Sigmoid colon (tissue), 4 donors: ENCODE measurements around the gene SLC9A8.

Source experiments
- EP300 ChIP-seq, 4 donors: sonication (generic); formaldehyde crosslinking; IDR thresholded peaks; one replicate each; pipeline ENCODE4 v1.6.1; 2017; ENCODE audit warnings: antibody characterized with exemption in 4 of 4
- TF ChIP-seq, protein P1 (sequence below), 4 experiments: fragments of 450-650 bp in 3 of 4; fragments of 200-600 bp in 1 of 4; IDR thresholded peaks; one replicate each; pipeline ENCODE4 v1.5.1; 2016 to 2019; ENCODE audit warnings: antibody characterized with exemption in 4 of 4, mild to moderate bottlenecking in 3 of 4, moderate library complexity in 2 of 4

DNA sequence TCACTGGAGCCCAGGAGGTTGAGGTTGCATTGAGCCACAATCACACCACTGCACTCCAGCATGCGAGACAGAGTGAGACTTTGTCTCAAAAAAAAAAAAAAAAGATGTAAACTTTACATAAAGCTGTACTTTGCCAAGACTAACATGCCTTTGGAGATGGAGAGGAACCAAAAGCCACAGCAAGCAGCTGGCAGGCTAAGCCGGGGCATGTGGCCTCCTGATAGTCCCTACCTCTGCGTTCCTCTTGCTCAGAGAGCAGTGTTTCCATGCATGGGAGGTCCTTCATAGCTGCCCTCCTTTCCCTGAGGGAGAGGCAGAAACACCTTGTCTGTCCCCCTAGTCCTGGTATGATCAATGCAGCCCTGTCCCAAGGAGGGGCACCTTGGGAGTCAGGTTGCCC, 67.5 kb downstream of the SLC9A8 start:
- TF ChIP-seq, protein P1, sequence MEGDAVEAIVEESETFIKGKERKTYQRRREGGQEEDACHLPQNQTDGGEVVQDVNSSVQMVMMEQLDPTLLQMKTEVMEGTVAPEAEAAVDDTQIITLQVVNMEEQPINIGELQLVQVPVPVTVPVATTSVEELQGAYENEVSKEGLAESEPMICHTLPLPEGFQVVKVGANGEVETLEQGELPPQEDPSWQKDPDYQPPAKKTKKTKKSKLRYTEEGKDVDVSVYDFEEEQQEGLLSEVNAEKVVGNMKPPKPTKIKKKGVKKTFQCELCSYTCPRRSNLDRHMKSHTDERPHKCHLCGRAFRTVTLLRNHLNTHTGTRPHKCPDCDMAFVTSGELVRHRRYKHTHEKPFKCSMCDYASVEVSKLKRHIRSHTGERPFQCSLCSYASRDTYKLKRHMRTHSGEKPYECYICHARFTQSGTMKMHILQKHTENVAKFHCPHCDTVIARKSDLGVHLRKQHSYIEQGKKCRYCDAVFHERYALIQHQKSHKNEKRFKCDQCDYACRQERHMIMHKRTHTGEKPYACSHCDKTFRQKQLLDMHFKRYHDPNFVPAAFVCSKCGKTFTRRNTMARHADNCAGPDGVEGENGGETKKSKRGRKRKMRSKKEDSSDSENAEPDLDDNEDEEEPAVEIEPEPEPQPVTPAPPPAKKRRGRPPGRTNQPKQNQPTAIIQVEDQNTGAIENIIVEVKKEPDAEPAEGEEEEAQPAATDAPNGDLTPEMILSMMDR (IDR thresholded peaks at IDR 0.05), result no peak
- TF ChIP-seq EP300 (IDR thresholded peaks at IDR 0.05), result no peak
